ENCODE measurements around the gene PLXDC2.

The PLXDC2 gene

GRCh38 chr10:20073167-20073566 lies 256.9 kb downstream of the PLXDC2 start:
- no peak for DNase-seq

- DNase-seq: no peak
Observed at GRCh38 chr10:20075713-20076112, 259.5 kb downstream of the PLXDC2 start.

- no peak for DNase-seq
Observed at GRCh38 chr10:20084451-20084850, 268.2 kb downstream of the PLXDC2 start.

- DNase-seq: no peak
Observed at GRCh38 chr10:20085115-20085514, 268.9 kb downstream of the PLXDC2 start.

GRCh38 chr10:20087353-20087752 lies 271.1 kb downstream of the PLXDC2 start:
- DNase-seq: no peak

GRCh38 chr10:20088061-20088701 lies 271.9 kb downstream of the PLXDC2 start:
- no peak for DNase-seq

GRCh38 chr10:20089879-20090278 lies 273.6 kb downstream of the PLXDC2 start:
- no peak for DNase-seq

GRCh38 chr10:20090831-20091230 lies 274.6 kb downstream of the PLXDC2 start:
- no peak for DNase-seq

GRCh38 chr10:20091698-20092097 lies 275.5 kb downstream of the PLXDC2 start:
- no peak for DNase-seq

- no peak for DNase-seq
Observed at GRCh38 chr10:20093600-20093999, 277.4 kb downstream of the PLXDC2 start.

- no peak for DNase-seq
Observed at GRCh38 chr10:20094226-20094976, 278.2 kb downstream of the PLXDC2 start.

GRCh38 chr10:20100171-20100570 lies 283.9 kb downstream of the PLXDC2 start:
- DNase-seq: no peak

GRCh38 chr10:20105236-20105635 lies 289.0 kb downstream of the PLXDC2 start:
- DNase-seq: no peak

GRCh38 chr10:20105931-20106330 lies 289.7 kb downstream of the PLXDC2 start:
- no peak for DNase-seq

GRCh38 chr10:20108021-20108420 lies 291.8 kb downstream of the PLXDC2 start:
- DNase-seq: no peak

- DNase-seq: no peak
Observed at GRCh38 chr10:20109613-20110012, 293.4 kb downstream of the PLXDC2 start.

GRCh38 chr10:20110125-20111100 lies 294.2 kb downstream of the PLXDC2 start:
- no peak for DNase-seq

GRCh38 chr10:20114179-20114578 lies 297.9 kb downstream of the PLXDC2 start:
- no peak for DNase-seq

- no peak for DNase-seq
Observed at GRCh38 chr10:20115894-20116293, 299.7 kb downstream of the PLXDC2 start.

GRCh38 chr10:20117471-20117870 lies 301.2 kb downstream of the PLXDC2 start:
- DNase-seq: no peak

GRCh38 chr10:20118119-20118518 lies 301.9 kb downstream of the PLXDC2 start:
- no peak for DNase-seq

GRCh38 chr10:20128811-20129210 lies 312.6 kb downstream of the PLXDC2 start:
- DNase-seq: no peak

GRCh38 chr10:20132816-20133215 lies 316.6 kb downstream of the PLXDC2 start:
- no peak for DNase-seq

All from NCI-H1092 treated with DMSO at 0.1 percent for 48 hours (cell line).